Activated CD4-positive, alpha-beta T cell treated with anti-CD3 and anti-CD28 coated beads, Interleukin-2, amount 50 U/mL, for 4 hours (primary cell): Measurements from ENCODE around the gene TMEM50B.
"Not testable (repeated sequence)": the region's sequence is repeated elsewhere in the genome, so short reads cannot be mapped to it uniquely, and the experiment has no call there.

Experiments
- DNase-seq, 2 experiments: peaks; one replicate each; pipeline ENCODE4 v3.0.0-alpha.2; 2020

Gene TMEM50B

DNA sequence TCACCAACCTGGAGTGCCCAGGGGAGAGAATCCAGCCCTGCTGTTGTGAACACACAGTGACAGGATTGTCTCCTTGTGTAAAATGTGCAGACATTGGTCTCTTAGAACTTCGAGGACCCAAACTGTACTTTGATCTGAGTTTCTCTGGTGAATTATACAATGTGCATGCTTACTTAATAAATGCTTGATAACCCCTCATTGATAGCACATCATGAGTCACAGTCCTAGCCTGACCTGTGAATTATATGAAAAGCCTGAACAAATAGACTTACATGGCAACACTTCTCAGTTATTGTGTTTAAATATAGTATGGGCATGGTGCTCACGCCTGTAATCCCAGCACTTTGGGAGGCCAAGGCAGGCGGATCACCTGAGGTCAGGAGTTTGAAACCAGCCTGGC, 53.9 kb downstream of the TMEM50B start:
- no peak for DNase-seq

DNA sequence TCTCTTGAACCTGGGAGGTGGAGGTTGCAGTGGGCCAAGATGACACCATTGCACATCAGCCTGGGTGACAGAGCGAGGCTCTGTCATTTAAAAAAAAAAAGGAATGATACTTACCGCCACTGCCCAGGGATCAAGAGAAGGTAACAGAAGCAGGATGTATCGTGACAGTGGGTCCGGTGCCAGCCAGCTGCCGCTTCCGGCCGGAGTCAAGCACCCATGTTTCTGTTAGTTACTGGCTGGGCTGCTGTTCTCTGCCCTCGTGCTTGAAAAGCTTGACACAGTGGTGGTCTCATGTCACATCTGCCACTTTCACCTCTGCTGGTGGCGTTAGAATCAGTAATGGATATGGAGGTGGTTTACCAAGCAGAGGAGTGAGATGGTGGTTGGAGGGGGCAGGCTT, 55.6 kb downstream of the TMEM50B start:
- DNase-seq: no peak

DNA sequence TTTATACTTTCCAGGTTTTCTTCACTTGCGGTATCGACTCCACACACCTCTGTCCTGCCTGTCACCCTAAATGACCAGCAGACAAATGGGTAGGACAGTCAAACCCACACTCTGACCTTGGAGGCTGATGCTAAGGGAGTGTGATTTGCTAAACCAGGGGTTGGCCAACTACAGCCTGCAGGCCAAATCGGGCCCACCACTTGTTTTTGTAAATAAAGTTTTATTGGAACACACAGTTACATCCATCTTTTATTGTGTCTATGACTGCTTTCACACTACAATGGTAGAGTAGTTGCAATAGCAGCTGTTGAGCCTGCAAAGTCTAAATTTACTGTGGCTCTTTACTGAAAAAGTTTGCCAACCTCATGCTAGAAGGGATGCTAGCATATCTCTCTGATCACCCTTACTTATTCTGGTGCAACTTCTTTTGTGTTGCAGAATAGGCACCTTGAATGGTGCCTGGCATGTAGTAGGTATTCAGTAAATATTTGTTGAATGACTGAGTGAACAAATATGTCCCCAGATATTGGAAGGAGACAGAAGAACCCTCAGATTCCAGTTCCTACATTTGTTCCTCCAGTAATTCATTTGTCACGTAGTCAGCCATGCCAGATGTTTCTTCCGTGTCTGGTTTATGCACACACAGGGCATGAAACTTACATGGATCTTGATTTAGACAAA, 57.9 kb downstream of the TMEM50B start:
- DNase-seq: no peak

DNA sequence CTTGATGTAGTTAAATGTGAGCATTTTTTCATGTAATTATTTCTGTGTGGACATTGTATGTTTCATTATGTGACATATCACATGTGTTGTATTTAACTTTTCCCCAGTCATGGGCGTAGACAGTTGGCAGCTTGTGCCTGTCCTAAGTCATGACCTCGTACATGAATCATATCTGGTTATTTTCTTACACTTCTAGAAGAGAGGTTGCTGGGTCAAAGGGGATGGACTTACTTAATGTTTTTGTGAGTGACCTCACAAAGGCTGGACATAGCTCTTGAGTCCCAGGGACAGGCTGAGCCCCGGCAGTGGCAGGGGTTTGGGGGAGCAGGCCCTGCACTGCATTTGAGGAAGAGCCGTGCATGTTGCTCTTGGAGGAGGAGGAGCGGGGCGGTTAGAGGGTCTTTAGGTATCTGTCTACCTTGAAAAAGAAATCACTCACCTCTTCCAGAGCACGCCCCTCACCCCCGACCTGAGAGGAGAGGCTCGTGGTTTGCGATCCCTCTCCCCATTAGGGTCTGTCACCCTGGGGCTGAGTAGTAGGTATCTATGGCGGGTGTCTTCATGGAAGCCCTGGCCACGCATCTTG, 60.1 kb downstream of the TMEM50B start:
- no peak for DNase-seq

DNA sequence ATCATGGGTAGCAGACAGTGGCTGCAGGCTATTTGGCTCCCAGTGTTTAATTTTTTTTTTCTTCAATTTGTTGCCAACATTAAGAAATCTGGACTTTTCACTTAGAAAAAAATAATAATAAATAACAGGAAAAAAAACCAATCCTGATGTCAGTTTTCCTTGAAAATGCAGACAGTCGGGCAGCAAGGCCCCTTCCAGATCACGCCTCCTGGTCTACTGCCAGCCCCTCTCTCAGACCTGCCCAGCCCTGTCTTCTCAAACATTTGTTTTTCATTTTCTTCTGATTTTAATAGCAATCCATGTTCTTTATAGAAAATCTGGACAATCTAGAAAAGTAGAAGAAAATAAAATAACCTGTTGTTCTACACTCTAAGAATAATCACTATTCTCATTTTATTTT, 61.1 kb downstream of the TMEM50B start:
- DNase-seq: no peak

DNA sequence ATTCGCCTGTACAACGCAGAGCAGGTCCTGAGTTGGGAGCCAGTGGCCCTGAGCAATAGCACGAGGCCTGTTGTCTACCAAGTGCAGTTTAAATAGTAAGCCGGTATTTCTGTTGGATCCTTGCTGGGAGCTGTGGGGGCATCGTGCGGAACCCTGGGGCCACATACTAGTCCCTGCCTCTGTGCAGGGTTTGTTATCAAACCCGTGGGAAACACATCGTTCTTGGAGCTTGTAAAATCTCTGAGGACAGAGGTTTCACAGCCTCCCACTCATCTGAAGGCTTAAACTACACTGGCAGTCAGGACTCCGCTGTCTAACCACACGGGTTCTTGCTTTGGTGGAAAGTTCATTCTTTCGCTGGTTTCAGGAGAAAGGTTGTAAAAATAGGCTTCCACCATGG, 64.8 kb downstream of the TMEM50B start:
- DNase-seq: no peak

DNA sequence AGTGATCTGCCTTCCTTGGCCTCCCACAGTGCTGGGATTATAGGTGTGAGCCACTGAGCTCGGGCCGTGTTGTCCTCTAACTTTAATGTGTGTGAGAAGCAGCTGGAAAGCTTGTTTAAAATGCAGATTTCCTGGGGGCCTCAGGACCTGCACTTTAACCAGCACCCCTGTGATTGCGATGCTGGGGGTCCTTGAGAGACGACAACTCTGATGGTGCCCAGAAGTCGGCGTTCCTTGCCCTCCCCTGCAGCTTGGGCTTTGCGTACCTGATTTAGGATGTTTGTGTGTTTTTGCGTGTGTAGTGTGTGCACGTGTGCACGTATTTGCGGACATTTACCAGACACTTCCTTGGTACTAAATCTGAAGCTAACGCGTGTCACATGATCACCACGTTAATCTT, 65.7 kb downstream of the TMEM50B start:
- DNase-seq: no peak

DNA sequence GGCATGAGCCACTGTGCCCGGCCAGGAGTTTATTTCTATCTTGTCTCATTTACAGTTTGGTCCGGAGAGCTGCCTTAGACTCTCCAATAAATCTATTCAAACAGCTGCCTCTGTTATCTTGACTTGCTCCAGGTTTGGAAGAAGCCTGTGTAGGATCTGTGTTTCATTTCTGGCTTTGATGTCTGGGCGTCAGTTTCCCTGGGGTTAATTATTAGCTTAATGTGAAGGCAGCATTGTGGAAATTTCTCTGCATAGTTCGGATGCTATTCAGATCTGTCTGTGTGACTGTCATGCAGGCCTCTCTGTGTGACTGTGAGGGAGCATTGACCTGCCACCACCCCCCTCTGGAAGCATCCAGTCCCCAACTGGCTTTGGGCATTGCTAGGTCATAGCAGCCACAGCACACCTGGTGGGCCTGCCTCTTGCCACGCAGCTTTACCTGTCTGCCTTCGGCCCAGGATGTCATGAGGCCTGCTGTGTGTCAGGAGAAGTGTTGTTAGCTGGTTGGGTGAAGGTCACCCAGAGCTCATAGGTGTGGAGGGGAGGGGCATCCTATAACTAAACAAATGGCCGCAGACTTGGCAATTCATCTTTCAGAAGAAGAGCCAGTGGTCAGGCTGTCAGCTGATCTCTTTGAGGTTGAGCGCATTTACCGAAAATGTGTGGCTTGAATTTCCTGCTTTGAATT, 66.8 kb downstream of the TMEM50B start:
- no peak for DNase-seq

DNA sequence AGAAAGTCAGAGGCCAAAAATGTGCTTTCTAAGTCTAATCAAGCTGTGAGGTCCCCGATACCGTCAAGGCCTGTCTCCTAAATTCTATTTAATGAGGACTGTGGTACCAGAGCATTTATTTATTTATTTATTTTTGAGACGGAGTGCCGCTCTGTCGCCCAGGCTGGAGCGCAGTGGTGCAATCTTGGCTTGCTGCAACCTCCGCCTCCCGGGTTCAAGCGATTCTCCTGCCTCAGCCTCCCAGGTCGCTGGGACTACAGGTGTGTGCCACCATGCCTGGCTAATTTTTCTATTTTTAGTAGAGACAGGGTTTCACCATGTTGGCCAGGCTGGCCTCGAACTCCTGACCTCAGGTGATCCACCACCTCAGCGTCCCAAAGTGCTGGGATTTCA, 67.3 kb downstream of the TMEM50B start:
- DNase-seq: not testable (repeated sequence)

DNA sequence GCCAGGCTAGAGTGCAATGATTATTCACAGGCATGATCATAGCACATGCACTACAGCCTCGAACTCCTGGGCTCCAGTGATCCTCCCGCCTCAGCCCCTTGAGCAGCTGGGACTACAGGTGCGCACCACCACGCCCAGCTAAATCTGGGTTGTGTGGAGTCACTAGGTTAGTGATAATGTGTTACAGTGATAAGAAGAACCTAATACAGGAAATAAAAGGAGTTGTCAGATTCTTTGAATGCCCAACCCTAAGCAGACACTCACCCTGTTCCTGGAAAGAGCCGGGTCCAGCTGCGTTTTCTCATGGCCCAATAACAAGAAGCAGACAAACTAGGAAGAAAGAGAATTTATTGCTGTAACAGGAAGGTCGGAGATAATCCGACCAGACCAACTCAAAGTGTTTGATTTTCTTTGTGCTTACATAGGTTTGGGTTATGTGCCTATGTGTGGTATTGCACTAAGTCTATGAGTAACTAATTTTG, 67.8 kb downstream of the TMEM50B start:
- DNase-seq: no peak

DNA sequence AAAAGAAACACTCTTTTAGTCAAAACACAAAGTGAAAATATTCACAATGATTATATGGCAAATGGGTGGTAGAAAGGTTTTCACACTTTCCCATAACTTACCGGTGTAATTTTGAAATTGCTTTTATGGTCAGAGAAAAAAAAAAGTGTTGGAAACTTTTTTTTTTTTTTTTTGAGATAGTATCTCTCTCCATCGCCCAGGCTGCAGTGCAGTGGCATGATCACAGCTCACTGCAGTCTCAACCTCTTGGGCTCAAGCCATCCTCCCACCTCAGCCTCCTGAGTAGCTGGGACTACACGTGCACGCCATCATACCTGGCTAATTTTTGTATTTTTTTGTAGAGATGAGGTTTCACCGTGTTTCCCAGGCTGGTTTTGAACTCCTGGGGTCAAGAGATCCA, 73.3 kb downstream of the TMEM50B start:
- no peak for DNase-seq

DNA sequence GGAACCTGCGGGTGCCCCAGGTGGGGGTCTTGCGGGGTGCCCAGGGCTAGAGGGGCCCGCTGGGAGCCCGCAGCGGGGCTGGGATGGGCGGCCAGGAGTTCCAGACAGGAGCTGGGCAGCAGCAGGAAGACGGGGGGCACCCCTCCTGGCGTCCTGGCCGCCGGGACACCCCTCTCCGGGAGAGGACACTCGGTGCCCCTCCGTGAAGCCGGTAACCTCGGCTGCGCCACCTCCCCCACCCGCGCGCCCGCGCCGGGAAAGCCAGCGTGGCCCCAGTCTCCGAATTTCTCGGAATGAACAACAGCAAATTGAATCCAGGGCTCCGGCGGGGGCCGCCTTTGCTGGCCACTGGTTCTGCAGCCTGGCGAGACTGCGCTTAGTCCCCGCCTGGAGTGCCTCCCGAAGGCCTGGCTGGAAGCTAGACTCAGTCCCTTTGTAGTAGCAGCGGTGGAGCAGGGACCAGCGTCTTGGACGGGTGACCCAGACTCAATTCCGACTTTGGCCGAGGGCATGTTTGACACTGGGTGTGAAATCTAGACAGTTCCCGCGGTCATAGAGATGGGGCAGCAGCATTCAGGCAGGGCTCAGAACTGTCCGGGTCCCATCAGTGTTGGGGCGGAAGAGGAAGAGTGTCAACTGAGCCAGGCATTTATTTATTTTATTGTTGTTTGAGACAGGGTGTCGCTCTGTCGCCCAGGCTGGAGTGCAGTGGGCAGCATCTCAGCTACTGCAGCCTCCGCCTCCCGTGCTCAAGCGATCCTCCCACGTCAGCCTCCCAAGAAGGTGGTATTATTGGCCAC, 75.8 kb downstream of the TMEM50B start:
- DNase-seq: no peak

DNA sequence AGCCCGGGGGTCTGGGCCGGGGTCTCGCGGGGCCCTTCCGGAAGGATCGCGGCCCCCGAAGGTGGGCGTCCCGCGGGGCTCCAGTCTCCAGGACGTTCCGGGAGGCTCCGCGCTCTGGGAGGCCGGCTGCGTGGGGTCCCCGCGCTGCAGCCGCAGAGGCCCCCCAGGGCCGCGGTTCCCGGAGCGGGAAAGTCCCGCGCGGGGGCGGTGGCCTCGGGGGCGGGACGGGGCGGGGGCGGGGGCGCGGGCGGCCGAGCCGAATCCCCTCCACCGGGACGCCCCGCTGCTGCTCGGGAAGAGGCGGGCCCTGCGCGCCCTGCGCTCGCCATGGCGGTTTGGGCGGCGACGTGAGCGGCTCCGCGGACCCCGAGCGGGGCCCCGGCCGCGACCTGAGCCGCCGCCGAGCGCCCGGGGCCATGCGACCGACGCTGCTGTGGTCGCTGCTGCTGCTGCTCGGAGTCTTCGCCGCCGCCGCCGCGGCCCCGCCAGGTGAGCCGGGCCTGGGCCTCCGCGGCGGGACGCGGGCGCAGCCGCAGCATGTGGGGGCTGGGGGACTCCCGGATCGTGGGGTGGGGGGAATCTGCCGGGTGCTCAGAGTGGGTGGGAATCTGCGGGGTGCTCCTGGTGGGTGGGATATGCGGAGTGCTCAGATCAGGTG, 76.5 kb downstream of the TMEM50B start, which contains the start of gene IFNGR2:
Gene IFNGR2 (plus strand): TSS at position 286 of the 658 bp plus-strand sequence. CDS start 131 bp downstream, at position 417.
- peak; percentile 34 to 45 for DNase-seq

DNA sequence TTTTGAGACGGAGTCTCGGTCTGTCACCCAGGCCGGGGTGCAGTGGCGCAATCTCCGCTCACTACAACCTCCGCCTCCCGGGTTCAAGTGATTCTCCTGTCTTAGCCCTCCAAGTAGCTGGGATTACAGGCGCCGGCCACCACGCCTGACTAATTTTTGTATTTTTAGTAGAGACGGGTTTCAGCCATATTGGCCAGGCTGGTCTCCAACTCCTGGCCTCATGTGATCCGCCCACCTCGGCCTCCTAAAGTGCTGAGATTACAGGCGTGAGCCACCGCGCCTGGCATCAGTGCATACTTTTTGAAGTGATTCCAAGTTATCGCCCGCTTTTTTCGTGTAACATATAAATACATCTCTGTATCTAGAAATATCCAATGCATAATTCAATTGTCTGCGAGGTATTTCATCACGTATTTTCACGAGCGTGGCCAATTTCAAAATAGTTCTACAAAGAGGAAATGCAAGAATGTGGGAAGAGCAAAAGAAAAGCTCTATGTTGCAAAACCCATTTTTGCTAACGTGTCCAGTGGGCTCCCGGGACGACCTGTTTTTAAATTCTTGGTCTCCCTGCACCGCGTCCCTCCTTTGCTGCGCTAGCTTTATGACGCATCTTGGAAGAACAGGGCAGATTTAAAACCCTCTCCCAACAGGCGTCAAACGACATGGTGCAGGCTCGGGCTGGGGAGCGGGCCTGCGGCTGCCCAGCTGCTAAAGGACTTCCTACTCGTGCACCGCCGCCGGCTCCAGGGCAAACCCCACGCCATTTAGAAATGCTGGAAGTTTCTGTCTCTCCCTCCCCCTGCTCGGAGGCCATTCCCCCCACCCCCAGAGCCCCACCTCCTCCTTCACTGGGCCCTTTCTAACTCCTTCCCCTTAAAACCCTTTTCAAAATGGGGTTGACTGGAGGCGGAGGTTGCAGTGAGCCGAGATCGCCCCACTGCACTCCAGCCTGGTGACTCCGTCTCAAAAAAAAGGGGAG, 77.5 kb downstream of the TMEM50B start:
- no peak for DNase-seq

DNA sequence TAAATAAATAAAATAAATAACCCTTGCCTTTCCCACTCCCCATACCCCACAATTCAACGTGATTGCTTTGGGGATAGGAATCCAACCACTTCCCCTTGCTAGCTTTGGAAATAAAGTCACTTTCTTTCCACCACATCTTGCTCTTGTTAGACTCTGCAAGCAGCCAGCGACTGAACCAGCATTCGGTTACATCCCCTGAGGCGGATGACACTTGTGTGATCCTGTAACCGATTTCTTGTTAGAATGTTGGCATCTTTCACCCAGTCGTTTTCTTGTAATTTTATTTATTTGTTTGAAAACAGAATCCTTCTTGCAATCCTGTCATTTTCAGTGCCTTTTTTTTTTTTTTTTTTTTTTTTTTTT, 78.2 kb downstream of the TMEM50B start:
- DNase-seq: no peak
